Glomerular endothelial cell (primary cell): ENCODE data around the gene CCDC120. TPM values are rescaled to one million over a fixed set of nuclear protein-coding genes. Genes with fewer than 3 reads are reported as not detected.

Source experiments
- DNase-seq: peaks from one replicate; pipeline ENCODE4 v3.0.0-alpha.2; 2011; ENCODE audit warnings: low read depth, low spot score; ENCODE audit errors: extremely low read depth
- total RNA-seq: library from RNA; depleted of rRNA; stranded (reverse); fragments of >200 nt; gene quantifications from 2 replicates; pipeline ENCODE4 v1.2.3, GENCODE V29; 2015

CCDC120 gene
- total RNA-seq, 1 donor from 2014 or later, result 5.7 TPM

DNA sequence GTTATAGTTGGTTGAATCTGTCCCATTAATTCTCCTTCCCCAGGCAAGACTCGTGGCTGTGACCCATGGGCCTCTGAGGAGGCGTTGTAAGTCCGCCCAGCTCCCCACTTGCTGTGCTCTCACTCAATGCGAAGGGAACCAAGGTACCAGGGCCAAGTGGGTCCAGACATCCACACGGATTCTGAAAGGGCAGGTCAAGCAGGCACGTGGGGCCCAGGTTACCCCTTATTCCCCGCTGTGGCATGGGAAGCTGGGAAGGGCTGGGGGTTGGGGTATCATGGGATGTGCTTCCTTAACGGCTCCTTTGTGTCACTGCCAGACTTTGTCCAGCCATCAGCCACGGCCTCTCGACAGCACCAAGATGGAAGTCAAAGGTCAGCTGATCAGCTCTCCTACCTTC is 3.1 kb downstream of the CCDC120 start:
- no peak for DNase-seq

DNA sequence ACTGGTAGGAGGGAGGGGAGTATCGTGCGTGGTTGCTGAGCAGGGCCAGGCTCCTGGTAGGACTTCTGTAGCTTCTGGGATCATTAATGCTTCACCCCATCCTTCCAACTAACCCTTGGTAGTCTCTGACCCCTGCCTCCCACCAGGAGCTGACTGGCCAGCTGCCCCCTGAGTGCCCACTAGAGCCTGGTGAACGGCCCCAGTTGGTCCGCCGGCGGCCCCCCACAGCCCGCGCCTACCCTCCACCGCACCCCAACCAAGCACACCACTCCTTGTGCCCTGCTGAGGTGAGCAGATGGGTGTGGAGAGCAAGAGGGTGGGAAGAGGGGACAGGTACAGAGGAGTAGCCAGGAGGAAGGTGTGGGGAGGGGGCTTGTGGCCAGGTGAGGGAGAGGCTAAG is 4.9 kb downstream of the CCDC120 start:
- no peak for DNase-seq

DNA sequence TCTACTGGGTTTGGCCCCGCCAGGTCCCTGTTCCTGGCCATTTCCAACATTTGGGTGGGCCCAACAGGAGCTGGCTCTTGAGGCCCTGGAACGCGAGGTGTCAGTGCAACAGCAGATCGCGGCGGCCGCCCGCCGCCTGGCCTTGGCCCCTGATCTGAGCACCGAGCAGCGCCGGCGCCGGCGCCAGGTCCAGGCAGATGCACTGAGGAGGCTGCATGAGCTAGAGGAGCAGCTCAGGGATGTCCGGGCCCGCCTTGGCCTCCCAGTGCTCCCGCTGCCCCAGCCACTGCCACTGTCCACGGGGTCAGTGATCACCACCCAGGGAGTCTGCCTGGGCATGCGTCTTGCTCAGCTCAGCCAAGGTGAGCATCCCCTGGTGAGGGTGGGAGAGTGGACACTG is 5.5 kb downstream of the CCDC120 start:
- DNase-seq, result no peak

DNA sequence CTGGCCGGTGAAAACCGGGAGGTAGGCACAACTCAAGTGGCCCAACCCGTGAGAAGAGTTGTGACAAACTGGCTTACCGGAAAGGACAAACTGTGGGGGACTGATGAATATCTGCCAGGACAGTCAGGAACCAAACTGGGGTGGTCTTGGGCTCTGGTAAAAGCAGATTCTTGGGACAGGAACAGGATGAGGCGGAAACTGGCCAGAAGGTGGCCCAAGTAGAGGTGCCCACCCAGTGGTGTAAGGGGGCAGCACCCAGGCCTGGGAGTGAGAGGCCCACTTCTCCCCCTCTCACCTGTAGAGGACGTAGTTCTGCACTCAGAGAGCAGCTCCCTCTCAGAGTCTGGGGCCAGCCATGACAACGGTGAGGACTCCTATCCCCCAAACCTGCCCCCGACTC is 5.9 kb downstream of the CCDC120 start:
- DNase-seq, result no peak

DNA sequence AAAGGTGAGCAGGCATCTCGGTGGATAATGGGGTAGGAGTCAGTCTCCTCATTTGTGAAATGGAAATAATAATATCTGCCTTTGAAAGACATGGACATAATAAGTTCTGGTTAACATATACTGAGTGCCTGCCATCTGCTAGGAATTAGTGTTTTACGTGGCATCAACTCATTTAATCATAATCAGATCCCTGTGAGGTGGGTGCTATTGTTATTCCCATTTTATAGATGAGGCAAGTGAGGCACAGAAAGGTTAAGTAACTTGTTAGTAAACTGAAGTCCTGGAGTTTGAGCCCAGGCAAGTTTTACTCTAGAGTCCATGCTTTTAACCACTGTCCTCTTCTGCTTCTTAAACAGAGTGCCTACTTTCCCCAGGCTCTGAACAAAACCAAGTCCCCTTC is 7.5 kb downstream of the CCDC120 start:
- DNase-seq, result no peak

DNA sequence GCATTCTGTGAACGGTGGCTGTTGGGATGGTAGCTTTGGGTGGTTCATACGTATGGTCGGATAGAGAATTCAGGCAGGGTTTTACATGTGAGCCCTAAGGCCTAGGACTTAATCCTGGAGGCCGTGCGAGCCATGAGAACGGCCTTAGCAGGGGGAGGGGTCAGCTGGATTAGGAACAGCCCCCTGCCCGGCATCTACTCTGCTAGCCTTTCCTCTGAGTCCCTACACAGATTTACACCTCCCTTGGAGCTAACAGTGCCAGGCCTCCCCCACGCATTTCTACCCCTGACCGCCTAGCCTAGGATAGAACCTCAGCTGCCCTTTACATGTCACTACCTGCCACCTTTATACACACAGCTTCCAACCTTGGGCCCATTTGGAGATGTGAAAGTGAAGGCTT is 7.9 kb downstream of the CCDC120 start:
- DNase-seq, result no peak

DNA sequence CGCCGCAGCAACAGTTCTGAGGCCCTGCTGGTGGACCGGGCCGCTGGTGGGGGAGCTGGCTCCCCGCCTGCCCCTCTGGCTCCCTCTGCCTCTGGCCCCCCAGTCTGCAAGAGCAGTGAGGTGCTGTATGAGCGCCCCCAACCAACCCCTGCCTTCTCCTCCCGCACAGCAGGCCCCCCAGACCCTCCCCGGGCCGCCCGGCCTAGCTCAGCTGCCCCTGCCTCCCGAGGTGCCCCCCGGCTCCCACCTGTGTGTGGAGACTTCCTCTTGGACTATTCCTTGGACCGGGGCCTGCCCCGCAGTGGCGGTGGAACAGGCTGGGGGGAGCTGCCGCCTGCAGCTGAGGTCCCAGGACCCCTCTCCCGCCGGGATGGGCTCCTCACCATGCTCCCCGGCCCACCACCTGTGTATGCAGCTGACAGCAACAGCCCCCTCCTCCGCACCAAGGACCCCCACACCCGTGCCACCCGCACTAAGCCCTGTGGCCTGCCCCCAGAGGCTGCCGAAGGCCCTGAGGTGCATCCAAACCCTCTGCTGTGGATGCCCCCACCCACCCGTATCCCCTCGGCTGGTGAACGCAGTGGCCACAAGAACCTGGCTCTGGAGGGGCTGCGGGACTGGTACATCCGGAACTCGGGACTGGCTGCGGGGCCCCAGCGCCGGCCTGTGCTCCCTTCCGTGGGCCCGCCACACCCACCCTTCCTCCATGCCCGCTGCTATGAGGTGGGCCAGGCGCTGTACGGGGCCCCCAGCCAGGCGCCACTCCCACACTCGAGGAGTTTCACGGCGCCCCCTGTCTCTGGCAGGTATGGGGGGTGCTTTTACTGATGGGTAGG is 8.7 kb downstream of the CCDC120 start:
- DNase-seq, result no peak

DNA sequence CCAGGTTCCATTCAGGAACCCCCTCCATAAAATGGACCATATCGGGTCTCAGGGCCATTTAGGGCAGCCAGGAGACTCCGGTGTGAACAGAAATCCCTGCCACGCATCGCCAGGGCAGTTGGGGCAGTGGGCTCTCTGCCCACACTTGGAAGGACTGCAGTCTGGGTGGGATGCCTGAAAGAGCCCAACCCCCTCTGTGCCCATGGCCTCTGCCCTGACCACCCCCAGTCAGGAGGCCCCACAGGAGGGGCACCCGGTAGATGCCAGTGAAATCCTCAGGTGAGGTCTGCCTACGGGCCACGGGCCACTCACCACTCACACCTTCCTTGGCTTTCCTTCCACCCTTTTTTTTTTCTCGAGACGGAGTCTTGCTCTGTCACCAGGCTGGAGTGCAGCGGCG is 10.2 kb downstream of the CCDC120 start:
- no peak for DNase-seq

DNA sequence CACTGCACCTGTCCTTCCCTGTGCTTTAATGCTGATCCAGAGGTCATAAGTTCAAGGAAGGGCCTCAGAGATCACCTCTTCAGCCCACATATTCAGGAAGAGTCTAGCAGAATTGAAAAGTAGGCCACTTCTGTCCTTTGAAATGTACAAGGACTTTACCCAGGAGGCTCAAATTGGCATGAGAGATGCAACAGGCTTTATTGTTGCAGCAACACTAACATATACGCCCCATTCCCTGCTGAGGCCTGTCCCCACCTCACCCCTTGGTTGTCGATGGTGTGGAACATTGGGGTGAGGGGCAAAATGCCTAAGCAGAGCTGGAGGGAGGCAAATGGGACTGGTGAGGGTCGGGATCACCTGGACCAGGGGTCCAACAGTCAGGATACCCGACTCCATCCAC is 12.2 kb downstream of the CCDC120 start:
- DNase-seq, result no peak

DNA sequence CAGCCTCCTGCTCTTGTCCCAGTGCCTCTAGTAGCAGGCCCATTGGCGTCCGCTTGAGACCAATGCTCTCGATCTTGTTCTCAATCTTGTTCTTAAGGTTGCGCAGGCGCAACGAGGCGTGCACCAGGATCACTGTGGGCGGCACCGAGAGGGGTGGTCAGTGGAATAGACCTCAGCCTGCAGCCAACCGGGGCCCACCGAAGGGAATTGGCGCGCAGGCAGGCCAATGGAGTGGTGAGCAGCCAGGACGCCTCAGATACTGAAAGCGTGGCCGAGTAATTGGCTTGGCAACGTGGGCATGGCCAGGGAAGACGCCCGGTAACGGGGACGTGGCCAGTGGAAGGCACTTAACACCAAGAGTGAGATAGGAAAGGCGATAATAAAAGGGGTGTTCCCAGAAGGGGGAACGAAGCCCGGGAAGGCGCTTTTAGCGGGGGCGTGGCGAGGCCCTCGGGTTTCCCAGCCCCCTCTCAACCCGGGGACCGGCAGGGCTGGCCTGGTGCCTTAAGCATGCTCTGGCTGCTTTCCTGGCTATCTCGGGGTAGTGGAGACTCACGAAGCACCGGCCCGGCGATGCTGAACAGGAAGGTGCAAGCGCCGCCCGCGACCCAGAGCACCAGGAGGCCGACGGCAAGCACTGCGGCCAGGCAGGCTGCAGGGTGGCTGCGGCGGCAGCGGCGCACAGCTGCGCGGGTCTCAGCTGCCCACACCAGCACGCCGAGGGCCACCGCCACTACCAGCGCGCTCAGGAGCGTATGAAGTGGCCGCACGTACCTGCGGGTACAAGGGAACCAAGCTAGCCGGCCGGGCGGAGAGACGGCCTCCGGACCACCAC is 13.3 kb downstream of the CCDC120 start:
- no peak for DNase-seq

DNA sequence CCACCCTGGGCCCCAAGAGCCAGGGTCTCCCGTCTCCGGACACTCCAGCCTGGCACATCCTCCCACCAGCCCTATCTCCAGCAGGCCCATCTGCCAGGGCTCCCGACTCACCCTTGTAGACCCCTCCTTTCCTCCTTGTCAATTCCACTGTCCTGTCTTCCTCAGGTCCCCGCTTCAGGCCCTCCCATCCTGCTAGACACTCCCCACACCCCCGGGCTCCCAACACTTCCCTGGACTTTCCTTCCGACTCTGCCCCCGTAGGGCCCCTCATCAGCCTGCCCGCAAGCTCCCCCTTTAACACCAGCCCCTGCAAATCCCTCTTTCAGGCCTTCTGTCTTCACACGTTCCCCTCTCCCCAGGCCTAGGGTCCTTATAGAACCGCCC is 13.9 kb downstream of the CCDC120 start:
- no peak for DNase-seq

DNA sequence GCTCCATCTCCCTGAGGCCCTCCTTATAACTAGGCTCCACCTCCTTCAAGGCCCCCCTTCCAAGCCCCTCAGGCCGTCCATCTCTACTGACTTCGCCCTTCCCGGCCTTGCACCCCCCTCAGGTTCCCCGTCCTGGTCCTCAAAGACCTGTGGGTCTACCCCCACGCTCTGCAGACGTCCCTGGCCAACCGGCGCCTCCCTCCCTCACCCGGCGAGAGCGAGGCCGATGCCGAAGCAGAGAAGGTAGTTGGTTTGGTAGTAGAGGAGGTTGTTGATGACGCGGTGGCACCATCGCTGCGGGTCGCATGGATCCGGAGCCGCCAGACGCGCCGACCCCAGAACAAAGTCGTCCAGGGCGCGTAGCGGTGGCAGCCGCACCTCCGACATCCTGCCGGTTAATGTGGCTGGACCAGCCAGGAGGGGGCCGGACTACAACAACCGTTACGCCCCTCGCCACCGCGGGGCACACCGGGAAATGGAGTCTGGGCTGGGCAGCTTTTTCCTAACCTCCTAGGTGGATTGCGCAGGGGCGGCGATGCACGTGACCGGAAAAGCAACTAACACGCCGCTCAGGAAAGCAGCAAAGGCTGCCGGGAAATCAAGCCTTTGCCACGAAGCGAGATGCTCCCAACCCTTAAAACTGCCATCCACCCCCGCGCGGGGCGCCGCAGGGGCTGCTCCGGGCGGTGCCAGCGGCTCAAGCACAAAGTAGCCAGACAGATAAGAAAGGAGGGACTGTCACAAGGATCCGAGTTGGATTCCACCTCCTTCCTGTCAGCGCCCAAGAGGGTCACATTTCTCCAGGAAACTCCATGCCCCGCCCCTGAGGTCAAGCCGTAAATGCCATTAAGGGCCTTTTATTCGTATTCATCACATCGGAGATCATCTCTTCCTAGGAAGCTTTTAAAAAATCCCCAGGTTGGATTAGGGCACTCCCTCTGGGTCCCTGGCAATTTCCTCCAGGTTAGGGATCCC is 15.1 kb downstream of the CCDC120 start, which contains the start of gene PRAF2:
Gene PRAF2 (minus strand): TSS at position 402 of the 975 bp plus-strand sequence. CDS start 15 bp downstream, at position 387.
- peak; percentile 36 for DNase-seq

DNA sequence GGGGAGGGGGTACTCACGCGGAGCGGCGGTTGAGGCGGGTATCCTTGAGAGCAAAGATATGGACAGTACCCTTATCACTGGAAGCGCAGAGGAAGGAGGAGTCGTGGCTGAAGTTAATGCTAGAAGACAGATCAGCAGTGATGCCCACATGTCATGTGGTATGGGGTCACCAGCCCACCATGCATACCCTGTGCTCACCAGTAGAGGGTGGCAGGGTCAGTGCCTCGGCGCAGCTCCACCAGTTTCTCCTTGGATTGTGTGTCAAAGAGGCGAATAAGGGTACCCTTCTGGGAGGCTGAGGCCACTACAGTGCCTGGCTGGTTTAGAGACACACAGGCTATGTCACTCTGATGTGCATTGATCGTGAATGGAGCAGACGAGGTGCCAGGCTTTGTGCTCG is 16.5 kb downstream of the CCDC120 start:
- no peak for DNase-seq

DNA sequence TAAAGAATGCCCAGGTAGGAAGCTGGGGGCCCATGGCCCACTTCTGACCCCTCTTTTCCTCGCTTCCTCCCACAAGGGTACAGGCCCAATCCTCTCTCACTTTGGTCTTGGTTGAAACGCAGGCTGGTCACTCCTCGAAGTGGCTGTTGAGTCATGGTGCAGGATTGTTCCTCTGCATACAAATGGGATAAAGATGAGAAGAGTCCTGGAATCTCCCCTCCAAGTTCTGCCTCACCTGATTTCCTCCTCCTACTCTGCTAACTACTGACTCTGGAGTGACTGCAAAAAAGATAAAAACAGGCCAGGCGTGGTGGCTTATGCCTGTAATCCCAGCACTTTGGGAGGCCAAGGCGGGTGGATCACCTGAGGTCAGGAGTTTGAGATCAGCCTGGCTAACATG is 19.1 kb downstream of the CCDC120 start:
- DNase-seq, result no peak

DNA sequence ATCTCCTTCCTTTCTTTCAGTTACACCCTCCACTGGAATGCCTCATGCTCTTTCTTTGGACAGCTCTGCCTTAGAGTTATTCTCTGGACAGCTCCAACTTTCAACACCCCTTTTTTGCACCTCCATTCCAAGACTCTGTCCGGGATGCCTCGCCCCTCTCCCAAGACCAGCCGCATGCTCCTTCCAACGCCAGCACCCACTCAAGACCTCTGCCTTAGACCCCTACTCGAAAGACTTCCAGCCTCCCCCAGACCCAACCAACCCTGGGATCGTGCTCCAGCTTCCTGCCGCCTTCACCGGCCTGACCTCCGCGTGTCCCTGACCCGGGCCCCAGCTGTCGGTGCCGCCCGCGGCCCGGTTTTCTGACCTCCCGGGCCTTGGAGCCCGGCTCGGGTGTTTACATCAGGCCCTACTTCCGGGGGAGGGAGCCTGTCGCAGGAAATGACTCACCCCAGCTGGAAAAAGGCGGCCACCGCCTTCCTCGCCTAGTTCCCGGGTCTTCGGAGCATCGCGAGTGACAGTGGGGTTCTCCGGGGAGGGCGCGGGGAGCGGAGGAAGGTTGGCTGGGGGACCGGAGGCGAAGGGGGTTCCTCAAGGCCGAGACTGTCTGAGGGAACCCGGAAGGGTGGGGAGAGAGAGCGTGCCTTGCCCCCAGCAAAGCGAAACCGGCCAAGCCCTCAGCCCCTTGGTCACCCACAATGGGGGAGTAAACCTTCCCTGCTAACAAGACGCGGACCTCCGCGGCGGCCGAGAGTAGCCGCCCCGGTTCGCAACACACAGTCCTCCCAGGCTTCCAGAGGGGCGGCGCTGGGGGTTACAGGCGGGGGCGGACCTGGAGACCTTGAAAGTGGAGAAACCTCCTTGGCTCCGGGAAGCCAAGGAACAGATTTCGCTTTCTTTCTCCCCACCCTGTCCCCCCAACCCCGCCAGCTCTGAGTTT is 21.0 kb downstream of the CCDC120 start, which contains the start of gene WDR45:
Gene WDR45 (minus strand): TSS at position 399 of the 940 bp plus-strand sequence. CDS start 1,792 bp downstream, outside the sequence.
- DNase-seq, result no peak

DNA sequence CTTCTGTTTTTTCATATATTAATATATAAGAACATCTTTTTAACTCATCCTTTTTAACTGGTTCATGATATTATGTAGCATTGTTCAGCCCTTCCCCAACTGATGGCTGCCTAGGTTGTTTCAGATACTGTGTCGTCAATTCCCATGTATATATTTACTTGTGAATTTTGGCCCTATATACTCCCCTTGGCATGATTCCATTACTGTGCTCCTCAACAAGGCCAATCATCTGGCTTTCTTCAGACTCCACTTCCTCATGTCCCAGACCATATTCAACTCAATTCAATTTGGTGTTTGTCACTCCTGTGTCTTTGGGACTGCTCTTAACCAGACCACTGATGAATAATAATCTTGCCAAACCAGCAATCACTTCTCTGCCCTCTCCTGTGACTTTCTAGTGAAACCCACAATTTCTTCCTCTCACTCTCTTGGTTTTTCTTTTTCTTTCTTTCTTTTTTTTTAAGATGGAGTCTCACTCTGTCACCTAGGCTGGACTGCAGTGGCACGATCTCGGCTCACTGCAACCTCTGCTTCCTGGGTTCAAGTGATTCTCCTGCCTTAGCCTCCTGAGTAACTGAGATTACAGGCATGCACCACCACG is 23.6 kb downstream of the CCDC120 start:
- no peak for DNase-seq

DNA sequence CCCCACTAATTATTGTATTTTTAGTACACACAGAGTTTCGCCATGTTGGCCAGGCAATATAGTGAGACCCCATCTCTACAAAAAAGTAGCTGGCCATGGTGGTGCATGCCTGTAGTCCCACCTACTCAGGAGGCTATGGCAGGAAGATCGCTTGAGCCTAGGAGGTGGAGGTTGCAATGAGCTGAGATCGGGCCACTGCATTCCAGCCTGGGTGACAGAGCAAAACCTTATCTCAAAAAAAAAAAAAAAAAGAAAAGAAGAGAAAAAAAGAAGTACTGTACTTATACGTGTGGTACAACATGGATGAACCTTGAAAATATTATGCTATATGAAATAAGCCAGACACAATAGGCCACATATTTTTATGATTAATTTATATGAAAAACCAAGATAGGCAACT is 30.8 kb downstream of the CCDC120 start:
- no peak for DNase-seq

DNA sequence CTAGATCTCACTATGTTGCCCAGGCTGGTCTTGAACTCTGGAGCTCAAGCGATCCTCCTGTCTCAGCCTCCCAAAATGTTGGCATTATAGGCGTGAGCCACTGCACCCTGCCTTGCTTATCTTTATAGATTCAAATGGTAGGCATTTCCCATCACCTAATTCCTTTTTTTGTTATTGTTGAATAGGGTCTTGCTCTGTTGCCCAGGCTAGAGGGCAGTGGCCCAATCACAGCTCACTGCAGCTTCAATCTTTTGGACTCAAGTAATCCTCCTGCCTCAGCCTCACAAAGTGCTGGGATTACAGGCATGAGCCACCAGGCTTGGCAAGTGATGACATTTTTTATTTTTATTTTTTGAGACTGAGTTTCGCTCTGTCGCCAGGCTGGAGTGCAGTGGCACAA is 37.6 kb downstream of the CCDC120 start:
- no peak for DNase-seq
